ENCODE measurements around the gene SLC35B2. TPM values are rescaled to one million over a fixed set of nuclear protein-coding genes. Genes with fewer than 3 reads are reported as not detected.

SLC35B2 gene
- total and polyA plus RNA-seq, 9 of the 15 experiments (the other 6 are each of a cell fraction or from before 2014, with no cell fraction given): 14.5 to 59.1 (median 47.1) TPM

GRCh38 chr6:44292661-44293365, 35.5 kb upstream of the SLC35B2 start:
- H3K4me3 ChIP-seq: no peak overlapping the region
- ChIA-PET POLR2A (interaction anchor here (0.6 to 8.7 kb wide), 15 partner anchors 9 to 849 kb away, joined by 3 to 116 read pairs (median 3); partner anchors contain the start of gene AARS2), CTCF (ENCODE audit: low intra/inter-chr PET ratio) (no interaction called here)
- no TSS peak for BruUV-seq (replicated peaks)
- H3K27me3 ChIP-seq (ENCODE audit: control insufficient read depth in 2 of 2, insufficient read depth in 2 of 2, low read length in 2 of 2): peaks cover 60 to 76% of the 10 kb centered on the region in 2 experiments
- H3K9me3 ChIP-seq (replicated peaks; ENCODE audit: control insufficient read depth, insufficient read depth, low read depth, low read length): no peaks in the 10 kb centered on the region
- in situ Hi-C loops (cut with MboI) (no loop called here), intact Hi-C loops (cut with micrococcal nuclease) (no loop called here)
- H3K4me2 ChIP-seq (ENCODE audit: insufficient read depth, low read length): no peak overlapping the region
- no peak for ATAC-seq
- H3K27ac ChIP-seq (ENCODE audit: extremely low read depth, low read depth, low read length): no peak overlapping the region
- H3K79me2 ChIP-seq (ENCODE audit: control insufficient read depth, insufficient read depth, low read length): no peaks in the 10 kb centered on the region
- H2AFZ ChIP-seq (ENCODE audit: low read depth, low read length): no peak overlapping the region
- no peaks in the 10 kb centered on the region for H3K36me3 ChIP-seq (ENCODE audit: control insufficient read depth, insufficient read depth, low read length)
- H3K4me1 ChIP-seq (replicated peaks in 1 of 2; ENCODE audit: control insufficient read depth in 2 of 2, insufficient read depth in 2 of 2, low read length in 2 of 2): peaks cover 0 to 11% of the 10 kb centered on the region in 2 experiments; a peak in 4 of 5 replicates
- no peak for DNase-seq (ENCODE audit: extremely low read depth in 1 of 4, low spot score in 3 of 4)
- WGBS (ENCODE audit: insufficient coverage, low coverage, missing lambda C conversion rate): 19% methylated on average over 4 of the region's 4 CpGs
- no peak for FAIRE-seq
- H3K9ac ChIP-seq (ENCODE audit: insufficient read depth in 1 of 2, low read depth in 2 of 2, low read length in 2 of 2): no peak overlapping the region
- peaks cover 13% of the 10 kb centered on the region; the same call in 1 of the 2 replicates for H4K20me1 ChIP-seq (replicated peaks; ENCODE audit: control insufficient read depth, insufficient read depth, low read length)
- no peaks in the 10 kb centered on the region for H3K9me1 ChIP-seq (ENCODE audit: control insufficient read depth, insufficient read depth, low read length)
- TF ChIP-seq DIDO1 (tag; IDR thresholded peaks at IDR 0.05; ENCODE audit: low read depth) (no peak), DEAF1 (CRISPR knock-in tag; IDR thresholded peaks at IDR 0.05) (no peak), ZNF121 (CRISPR knock-in tag; conservative IDR thresholded peaks at IDR 0.05) (no peak), RAD21 (CRISPR knock-in tag; conservative IDR thresholded peaks at IDR 0.05 in 1 of 2, IDR thresholded peaks at IDR 0.05 in 1 of 2) (no peak), RHOXF2B (CRISPR knock-in tag; conservative IDR thresholded peaks at IDR 0.05) (no peak), ZC3H4 (CRISPR knock-in tag; IDR thresholded peaks at IDR 0.05; ENCODE audit: borderline replicate concordance) (no peak), EGR1 (conservative IDR thresholded peaks at IDR 0.05) (no peak), BRD4 (IDR thresholded peaks at IDR 0.05) (no peak), TAF7 (tag; IDR thresholded peaks at IDR 0.05) (no peak), HNRNPK (IDR thresholded peaks at IDR 0.05; ENCODE audit: low read depth, low read length, poor library complexity, severe bottlenecking) (no peak), PKNOX1 (IDR thresholded peaks at IDR 0.05) (no peak), ZNF778 (CRISPR knock-in tag; IDR thresholded peaks at IDR 0.05) (no peak), TSHZ1 (CRISPR knock-in tag; IDR thresholded peaks at IDR 0.05) (no peak), ZNF398 (CRISPR knock-in tag; IDR thresholded peaks at IDR 0.05) (no peak)

Data from K562 (cell line).